Urinary bladder (tissue), 4 donors: ENCODE results near the gene SRCIN1. TPM values are rescaled to one million over a fixed set of nuclear protein-coding genes. Genes with fewer than 3 reads are reported as not detected.
A peak's percentile ranks its signal among the peaks of the same experiment; 100 is the strongest.
"Not testable (repeated sequence)": the region's sequence is repeated elsewhere in the genome, so short reads cannot be mapped to it uniquely, and the experiment has no call there.

Source experiments
- DNase-seq: peaks from one replicate; pipeline ENCODE4 v3.0.0-alpha.2; 2015; ENCODE audit errors: extremely low spot score
- H3K27ac ChIP-seq: one replicate; pipeline ENCODE4 v1.5.1; 2013; ENCODE audit warnings: low read depth, mild to moderate bottlenecking, moderate library complexity
- H3K36me3 ChIP-seq: one replicate; pipeline ENCODE4 v1.6.1; 2013; ENCODE audit warnings: mild to moderate bottlenecking, moderate library complexity; ENCODE audit not compliant: insufficient read depth
- H3K4me1 ChIP-seq: one replicate; pipeline ENCODE4 v1.6.1; 2013; ENCODE audit warnings: mild to moderate bottlenecking, moderate library complexity; ENCODE audit not compliant: insufficient read depth
- H3K4me3 ChIP-seq: one replicate; pipeline ENCODE4 v1.5.1; 2013; ENCODE audit warnings: low read depth, low read length
- WGBS: extraction: QIAGEN DNeasy Blood & Tissue Kit; methylation state at CpG from one replicate; pipeline ENCODE4 v1.1.7; 2013; 5-methylcytosine and 5-hydroxymethylcytosine counted together
- polyA plus RNA-seq: library from polyadenylated mRNA; stranded (reverse); fragments of 200-250 nt; gene quantifications from one replicate; pipeline ENCODE4 v1.2.3, GENCODE V29; 2013
- total RNA-seq: library from RNA; depleted of rRNA; stranded (reverse); fragments of >200 nt; gene quantifications from one replicate; pipeline ENCODE4 v1.2.3, GENCODE V29; 2014
- donor health status: healthy with polysubstance abuse.
- donor health status: healthy.

The SRCIN1 gene
- total RNA-seq (2.7 TPM), polyA plus RNA-seq (3.0 TPM)

- Histone ChIP-seq H3K27ac (no peak within 1 kb of the TSS), H3K4me3 (peak within 1 kb of the TSS; percentile 55), H3K36me3 (no peaks in the 10 kb centered on the region), H3K4me1 (no peaks in the 10 kb centered on the region)
- under 1% methylated on average over 102 of the region's 105 CpGs for WGBS
- DNase-seq: no peak
These were observed at the start of gene SRCIN1 for GRCh38 chr17:38605841-38606645. Gene SRCIN1, minus strand, starts transcription at chr17:38605952. Its CDS starts 247 bp downstream, at chr17:38605705.

GRCh38 chr17:38654411-38655398, 49.0 kb upstream of the SRCIN1 start:
- H3K4me1 ChIP-seq: no peaks in the 10 kb centered on the region
- no peak overlapping the region for H3K27ac ChIP-seq
- no peak overlapping the region for H3K4me3 ChIP-seq
- no peak for DNase-seq
- WGBS: 44% methylated on average over 21 of the region's 21 CpGs
- H3K36me3 ChIP-seq: no peaks in the 10 kb centered on the region

- H3K4me1 ChIP-seq: no peaks in the 10 kb centered on the region
- whole genome bisulfite sequencing: 79% methylated on average over 5 of the region's 5 CpGs
These were observed 47.9 kb upstream of the SRCIN1 start for GRCh38 chr17:38653679-38654078.

GRCh38 chr17:38653230-38653629, 47.5 kb upstream of the SRCIN1 start:
- DNase-seq: no peak
- 98% methylated on average over 1 of the region's 1 CpG for WGBS
- H3K36me3 ChIP-seq: no peaks in the 10 kb centered on the region
- H3K4me1 ChIP-seq: no peaks in the 10 kb centered on the region
- H3K4me3 ChIP-seq: no peak overlapping the region
- H3K27ac ChIP-seq: no peak overlapping the region

More at GRCh38 chr17:38653679-38654078, 47.9 kb upstream of the SRCIN1 start:
- DNase-seq: no peak
- H3K36me3 ChIP-seq: no peaks in the 10 kb centered on the region
- no peak overlapping the region for H3K27ac ChIP-seq
- no peak overlapping the region for H3K4me3 ChIP-seq

- H3K4me1 ChIP-seq, H3K36me3 ChIP-seq, H3K27ac ChIP-seq, H3K4me3 ChIP-seq, DNase-seq: not testable (repeated sequence)
- whole genome bisulfite sequencing: 87% methylated on average over 11 of the region's 11 CpGs
These were observed 45.0 kb upstream of the SRCIN1 start for GRCh38 chr17:38650653-38651173.

GRCh38 chr17:38637951-38638350, 32.2 kb upstream of the SRCIN1 start:
- WGBS: 82% methylated on average over 4 of the region's 4 CpGs
- Histone ChIP-seq H3K4me1 (no peaks in the 10 kb centered on the region), H3K27ac (no peak overlapping the region), H3K4me3 (no peak overlapping the region), H3K36me3 (no peaks in the 10 kb centered on the region)
- DNase-seq: no peak

- DNase-seq: no peak
- no peaks in the 10 kb centered on the region for H3K4me1 ChIP-seq
- no peak overlapping the region for H3K4me3 ChIP-seq
- H3K27ac ChIP-seq: no peak overlapping the region
- H3K36me3 ChIP-seq: no peaks in the 10 kb centered on the region
- 48% methylated on average over 9 of the region's 9 CpGs for WGBS
These were observed 30.3 kb upstream of the SRCIN1 start for GRCh38 chr17:38636054-38636453.

GRCh38 chr17:38632334-38632733, 26.6 kb upstream of the SRCIN1 start:
- no peak for DNase-seq
- no peak overlapping the region for H3K4me3 ChIP-seq
- no peaks in the 10 kb centered on the region for H3K36me3 ChIP-seq
- WGBS: 76% methylated on average over 6 of the region's 6 CpGs
- H3K4me1 ChIP-seq: no peaks in the 10 kb centered on the region
- H3K27ac ChIP-seq: no peak overlapping the region

GRCh38 chr17:38628441-38628840, 22.7 kb upstream of the SRCIN1 start:
- no peak overlapping the region for H3K27ac ChIP-seq
- H3K4me3 ChIP-seq: no peak overlapping the region
- no peaks in the 10 kb centered on the region for H3K36me3 ChIP-seq
- 70% methylated on average over 3 of the region's 3 CpGs for WGBS
- no peaks in the 10 kb centered on the region for H3K4me1 ChIP-seq
- no peak for DNase-seq

GRCh38 chr17:38627957-38628356, 22.2 kb upstream of the SRCIN1 start:
- no peak for DNase-seq
- 93% methylated on average over 2 of the region's 2 CpGs for WGBS
- no peak overlapping the region for H3K27ac ChIP-seq
- H3K4me1 ChIP-seq: no peaks in the 10 kb centered on the region
- no peak overlapping the region for H3K4me3 ChIP-seq
- H3K36me3 ChIP-seq: no peaks in the 10 kb centered on the region

GRCh38 chr17:38626606-38627226, 21.0 kb upstream of the SRCIN1 start:
- DNase-seq, H3K27ac ChIP-seq, H3K36me3 ChIP-seq, H3K4me1 ChIP-seq, H3K4me3 ChIP-seq: not testable (repeated sequence)
- WGBS: 82% methylated on average over 6 of the region's 6 CpGs

- H3K4me3 ChIP-seq: no peak overlapping the region
- no peaks in the 10 kb centered on the region for H3K4me1 ChIP-seq
- no peaks in the 10 kb centered on the region for H3K36me3 ChIP-seq
- H3K27ac ChIP-seq: no peak overlapping the region
- no peak for DNase-seq
These were observed 19.7 kb upstream of the SRCIN1 start for GRCh38 chr17:38625482-38625881.

- H3K4me3 ChIP-seq, DNase-seq, H3K27ac ChIP-seq, H3K36me3 ChIP-seq, H3K4me1 ChIP-seq: not testable (repeated sequence)
- WGBS: 80% methylated on average over 14 of the region's 14 CpGs
These were observed 19.1 kb upstream of the SRCIN1 start for GRCh38 chr17:38624782-38625355.
